K562 (cell line): Measurements from ENCODE around the gene LUC7L. TPM values are rescaled to one million over a fixed set of nuclear protein-coding genes. Genes with fewer than 3 reads are reported as not detected.

Source experiments
- ATAC-seq: fragments of 200-7000 bp; cut with Tn5 transposase; 3 replicates; pipeline ENCODE4 v1.9.1; 2020; ENCODE audit warnings: moderate library complexity
- BruUV-seq: library from RNA; stranded (reverse); fragments of 400-500 nt; replicated peaks from 2 replicates; lab custom pipeline; 2021; lab: Mats Ljungman, UMichigan
- CTCF ChIA-PET: fragments of 300-600 bp; formaldehyde crosslinking; extraction: SDS; loops from one replicate; lab custom pipeline; 2021; ENCODE audit warnings: low intra/inter-chr PET ratio; lab: Yijun Ruan, JAX
- POLR2A ChIA-PET: fragments of 300-600, 350-650 bp; sonication (Branson Sonifier 250); formaldehyde crosslinking; extraction: SDS; loops from one replicate; lab custom pipeline; 2021; ENCODE audit warnings: antibody characterized with exemption, inconsistent platforms; lab: Yijun Ruan, JAX
- DNase-seq, 4 experiments: peaks; one replicate each; pipeline versions ENCODE4 v3.0.0 to v3.0.0-alpha.2; 2011 to 2018; ENCODE audit warnings: low spot score in 3 of 4, mixed read lengths in 3 of 4; ENCODE audit errors: extremely low read depth in 1 of 4
- FAIRE-seq: peaks from 2 replicates; lab custom pipeline; 2011; peaks lifted over from hg19 to GRCh38; lab: Jason Lieb, UNC
- H2AFZ ChIP-seq: 2 replicates; pipeline ENCODE4 v1.6.0; 2011; ENCODE audit warnings: low read depth, low read length, control low read depth, inconsistent platforms
- H3K27ac ChIP-seq: fragments of 200-600 bp; 3 replicates; pipeline ENCODE4 v1.8.0; 2011; ENCODE audit warnings: low read depth, mild to moderate bottlenecking, control low read depth, inconsistent platforms, low read length, moderate library complexity, mixed read lengths; ENCODE audit errors: extremely low read depth
- H3K27me3 ChIP-seq, 2 experiments: fragments of 300-600 bp in 1 of 2; 2 replicates in 1 of 2; 3 replicates in 1 of 2; pipeline versions ENCODE4 v1.6.0 to v1.8.0; 2011; ENCODE audit warnings: inconsistent platforms in 2 of 2, low read length in 2 of 2, mild to moderate bottlenecking in 1 of 2, mixed read lengths in 1 of 2, moderate library complexity in 1 of 2; ENCODE audit not compliant: control insufficient read depth in 2 of 2, insufficient read depth in 2 of 2
- H3K36me3 ChIP-seq: fragments of 300-600 bp; 3 replicates; pipeline ENCODE4 v1.8.0; 2011; ENCODE audit warnings: mild to moderate bottlenecking, low read length, inconsistent platforms; ENCODE audit not compliant: control insufficient read depth, insufficient read depth
- H3K4me1 ChIP-seq, 2 experiments: fragments of 200-600 bp in 1 of 2; replicated peaks in 1 of 2; 2 replicates in 1 of 2; 3 replicates in 1 of 2; pipeline versions ENCODE4 v1.5.1 to v1.8.0; 2011; ENCODE audit warnings: inconsistent platforms in 2 of 2, low read length in 2 of 2, mild to moderate bottlenecking in 1 of 2, mixed read lengths in 1 of 2, moderate library complexity in 1 of 2; ENCODE audit not compliant: control insufficient read depth in 2 of 2, insufficient read depth in 2 of 2
- H3K4me2 ChIP-seq: 2 replicates; pipeline ENCODE4 v1.6.1; 2011; ENCODE audit warnings: low read length, control low read depth, inconsistent platforms, mixed read lengths; ENCODE audit not compliant: insufficient read depth
- H3K4me3 ChIP-seq: fragments of 200-600 bp; sonication (generic), shearing (Covaris generic); 2 replicates; pipeline ENCODE4 v1.5.1; 2016; ENCODE audit warnings: control low read depth, inconsistent platforms
- H3K79me2 ChIP-seq: fragments of 200-600 bp; 3 replicates; pipeline ENCODE4 v1.8.0; 2011; ENCODE audit warnings: low read length, inconsistent platforms; ENCODE audit not compliant: control insufficient read depth, insufficient read depth
- H3K9ac ChIP-seq, 2 experiments: 2 replicates each; pipeline versions ENCODE4 v1.6.0 to v1.6.1; 2011; ENCODE audit warnings: low read depth in 2 of 2, low read length in 2 of 2, control low read depth in 1 of 2, inconsistent platforms in 1 of 2, mild to moderate bottlenecking in 1 of 2, mixed read lengths in 1 of 2; ENCODE audit not compliant: insufficient read depth in 1 of 2
- H3K9me1 ChIP-seq: one replicate; pipeline ENCODE4 v1.6.0; 2011; ENCODE audit warnings: inconsistent platforms, mild to moderate bottlenecking, low read length, moderate library complexity; ENCODE audit not compliant: control insufficient read depth, insufficient read depth
- H3K9me3 ChIP-seq: replicated peaks from 2 replicates; pipeline ENCODE4 v1.5.1; 2011; ENCODE audit warnings: low read depth, low read length, inconsistent platforms; ENCODE audit not compliant: control insufficient read depth, insufficient read depth
- H4K20me1 ChIP-seq: replicated peaks from 2 replicates; pipeline ENCODE4 v1.6.1; 2011; ENCODE audit warnings: low read length, inconsistent platforms, mixed read lengths; ENCODE audit not compliant: control insufficient read depth, insufficient read depth
- E2F4 ChIP-seq: sonication (generic); formaldehyde crosslinking; IDR thresholded peaks from 2 replicates; pipeline ENCODE4 v1.8.0; 2022; ENCODE audit warnings: mild to moderate bottlenecking, low read depth, missing genetic modification reagents
- HNRNPH1 ChIP-seq: fragments of 200-400 bp; formaldehyde crosslinking; optimal IDR thresholded peaks from 2 replicates; pipeline ENCODE3; 2017; ENCODE audit warnings: low read depth, mild to moderate bottlenecking, low read length, moderate library complexity
- KAT2B ChIP-seq: IDR thresholded peaks from one replicate; pipeline ENCODE4 v1.6.1; 2012; ENCODE audit warnings: low read depth, mild to moderate bottlenecking, control low read depth, inconsistent platforms, low read length, moderate library complexity
- KDM1A ChIP-seq, 2 experiments: fragments of 450-650 bp; IDR thresholded peaks; 2 replicates each; pipeline ENCODE4 v1.6.1; 2016; ENCODE audit warnings: mild to moderate bottlenecking in 2 of 2
- KHSRP ChIP-seq: fragments of 450-650 bp; IDR thresholded peaks from 2 replicates; pipeline ENCODE4 v1.6.1; 2017
- NEUROD1 ChIP-seq: fragments of 150-350 bp; IDR thresholded peaks from 2 replicates; pipeline ENCODE4 v1.6.1; 2014; ENCODE audit warnings: borderline replicate concordance, low read length, low read depth; ENCODE audit not compliant: partially characterized antibody
- PPARD ChIP-seq: fragments of 250-450 bp; sonication (Bioruptor Pico); IDR thresholded peaks from 2 replicates; pipeline ENCODE4 v1.8.0; 2022; ENCODE audit warnings: inconsistent platforms, mild to moderate bottlenecking, moderate library complexity
- SFPQ ChIP-seq: fragments of 200-400 bp; formaldehyde crosslinking; IDR thresholded peaks from 2 replicates; pipeline ENCODE4 v1.6.1; 2017; ENCODE audit warnings: mild to moderate bottlenecking, low read depth, low read length, moderate library complexity
- SLC30A9 ChIP-seq: fragments of 250-450 bp; sonication (Bioruptor Pico); IDR thresholded peaks from 2 replicates; pipeline ENCODE4 v1.8.0; 2022; ENCODE audit warnings: mild to moderate bottlenecking, moderate library complexity
- TAF7 ChIP-seq: fragments of 450-650 bp; IDR thresholded peaks from 2 replicates; pipeline ENCODE4 v1.6.1; 2016; ENCODE audit warnings: missing genetic modification characterization, missing compliant biosample characterization
- ZNF512 ChIP-seq: IDR thresholded peaks from 2 replicates; pipeline ENCODE4 v1.6.1; 2016; ENCODE audit warnings: missing genetic modification characterization, missing compliant biosample characterization
- WGBS: fragments of 100-300 bp; shearing (Covaris generic); methylation state at CpG from one replicate; pipeline ENCODE4 v1.1.6; 2016; ENCODE audit warnings: low coverage, mixed read lengths; ENCODE audit not compliant: insufficient coverage; ENCODE audit errors: missing lambda C conversion rate; 5-methylcytosine and 5-hydroxymethylcytosine counted together
- in situ Hi-C: fragments of 300-500 bp; cut with MboI; formaldehyde crosslinking; loops from 4 replicates; pipeline ENCODE4 v1.15.0; 2018; ENCODE audit warnings: inconsistent platforms, mixed read lengths
- intact Hi-C: fragments of 100-400 bp; cut with micrococcal nuclease; formaldehyde crosslinking; loops from 2 replicates; pipeline ENCODE4 v1.14.2; 2022
- polyA plus RNA-seq, 8 experiments: library from polyadenylated mRNA; depleted of rRNA in 4 of 8; stranded (reverse) in 5 of 8; unstranded in 3 of 8; fragments of >200 nt; fragmentation: Nextera tagmentation in 2 of 8; fragmentation: Illumina TruSeq in 1 of 8; extraction: Ambion mirVana in 2 of 8; extraction: Trizol in 1 of 8; gene quantifications; 2 replicates each; pipeline versions ENCODE4 v1.2.1 to v1.2.3, GENCODE V29; 2011 to 2014; ENCODE audit warnings: inconsistent platforms in 1 of 8, missing spikeins in 1 of 8
- total RNA-seq, 7 experiments: library from RNA; depleted of rRNA in 6 of 7; stranded (reverse); fragments of >200 nt in 6 of 7; fragmentation: Illumina TruSeq in 2 of 7; extraction: Trizol in 2 of 7; gene quantifications; 2 replicates each; pipeline versions ENCODE4 v1.2.1 to v1.2.3, GENCODE V29; 2011 to 2021; ENCODE audit warnings: low replicate concordance in 1 of 7
- TF ChIP-seq, protein P1 (sequence below): sonication (generic); formaldehyde crosslinking; IDR thresholded peaks from 2 replicates; pipeline ENCODE4 v1.8.0; 2022; ENCODE audit warnings: missing genetic modification reagents, mild to moderate bottlenecking, borderline replicate concordance

The LUC7L gene
- total and polyA plus RNA-seq, 9 of the 15 experiments (the other 6 are each of a cell fraction or from before 2014, with no cell fraction given) = 1.7 to 93.3 (median 59.5) TPM

DNA sequence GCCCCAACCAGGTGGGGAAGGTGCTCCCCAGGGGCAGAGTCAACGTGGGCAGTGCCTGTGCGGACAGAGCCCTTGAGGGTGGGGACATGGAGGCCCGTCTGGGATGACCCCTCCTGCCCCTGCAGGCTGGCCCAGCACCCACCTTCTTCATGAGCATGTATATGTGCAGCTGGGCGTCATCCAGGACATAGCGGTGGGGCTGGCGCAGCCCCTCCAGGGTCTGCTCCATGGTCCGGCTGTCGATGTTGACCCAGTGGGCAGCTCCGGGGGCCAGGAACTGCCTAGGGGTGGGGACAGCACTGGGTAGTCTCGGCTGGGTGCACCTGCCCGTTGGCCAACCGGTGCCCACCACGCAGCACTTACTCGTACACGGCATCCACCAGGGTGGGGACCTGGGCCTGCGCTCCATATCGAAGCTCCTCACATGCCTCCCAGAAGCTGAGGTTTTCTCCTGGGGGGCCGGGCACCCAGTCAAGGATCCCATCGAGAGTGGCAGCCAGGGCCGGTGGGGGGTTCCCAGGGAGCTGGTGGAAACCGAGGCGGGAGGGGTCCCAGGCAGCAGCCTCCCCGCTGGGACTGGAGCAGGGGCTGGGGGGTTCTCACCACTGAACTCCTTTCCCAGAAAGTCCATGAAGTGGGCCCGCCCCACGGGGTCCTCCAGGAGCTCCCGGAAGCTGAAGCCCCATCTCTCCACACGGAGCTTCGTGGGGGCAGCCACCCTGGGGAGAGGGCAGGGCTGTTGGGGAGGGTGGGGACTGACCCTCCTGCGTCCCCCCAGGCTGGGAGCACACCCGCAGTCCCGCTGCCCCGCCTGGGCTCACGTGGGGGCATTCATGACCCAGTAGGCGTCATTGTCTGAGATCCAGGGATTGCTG is 41.4 kb upstream of the LUC7L start:
- peaks cover 3% of the 10 kb centered on the region; the same call in 1 of the 2 replicates for H4K20me1 ChIP-seq
- no peak for ATAC-seq
- no peaks in the 10 kb centered on the region for H3K36me3 ChIP-seq
- FAIRE-seq = no peak
- peaks cover 0 to 78% of the 10 kb centered on the region in 2 experiments; a peak in 2 of 5 replicates for H3K4me1 ChIP-seq
- no peak overlapping the region for H3K27ac ChIP-seq
- H3K79me2 ChIP-seq = no peaks in the 10 kb centered on the region
- ChIA-PET POLR2A (interaction anchor here (0.6 to 1.5 kb wide), 6 partner anchors 8 to 43 kb away, joined by 3 to 4 read pairs (median 3); no protein-coding TSS in a partner anchor), CTCF (no interaction called here)
- H3K9ac ChIP-seq = peak overlapping the region in 1 of 2 experiments; percentile 71; a peak in 1 of 4 replicates
- in situ Hi-C loops (no loop called here), intact Hi-C loops (no loop called here)
- no peaks in the 10 kb centered on the region for H3K9me1 ChIP-seq
- no peaks in the 10 kb centered on the region for H3K9me3 ChIP-seq
- no peak for DNase-seq
- H3K4me2 ChIP-seq = no peak overlapping the region
- no peak overlapping the region for H3K4me3 ChIP-seq
- no peak overlapping the region for H2AFZ ChIP-seq
- no peaks in the 10 kb centered on the region; a peak in 1 of 5 replicates for H3K27me3 ChIP-seq
- 44% methylated on average over 25 of the region's 34 CpGs for WGBS
- no TSS peak for BruUV-seq
- no peak for TF ChIP-seq PPARD (CRISPR knock-in tag)
- no peak for TF ChIP-seq SFPQ
- TF ChIP-seq NEUROD1 = no peak
- TF ChIP-seq, protein P1, sequence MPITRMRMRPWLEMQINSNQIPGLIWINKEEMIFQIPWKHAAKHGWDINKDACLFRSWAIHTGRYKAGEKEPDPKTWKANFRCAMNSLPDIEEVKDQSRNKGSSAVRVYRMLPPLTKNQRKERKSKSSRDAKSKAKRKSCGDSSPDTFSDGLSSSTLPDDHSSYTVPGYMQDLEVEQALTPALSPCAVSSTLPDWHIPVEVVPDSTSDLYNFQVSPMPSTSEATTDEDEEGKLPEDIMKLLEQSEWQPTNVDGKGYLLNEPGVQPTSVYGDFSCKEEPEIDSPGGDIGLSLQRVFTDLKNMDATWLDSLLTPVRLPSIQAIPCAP = no peak
- TF ChIP-seq ZNF512 (tag) = no peak
- no peak for TF ChIP-seq HNRNPH1
- no peak for TF ChIP-seq TAF7
- TF ChIP-seq E2F4 (CRISPR knock-in tag) = no peak
- no peak for TF ChIP-seq KHSRP
- TF ChIP-seq KDM1A (IDR thresholded peaks at IDR 0.05) = no peak
- no peak for TF ChIP-seq KAT2B
- TF ChIP-seq SLC30A9 (CRISPR knock-in tag) = no peak
